GM21619 (cell line): Measurements from ENCODE around the gene FFAR1.

Experiments used
- ATAC-seq: cut with Tn5 transposase; IDR thresholded peaks from one replicate; pipeline ENCODE4 v1.9.1; 2021; ENCODE audit not compliant: unreplicated experiment

FFAR1 gene

GRCh38 chr19:35383536-35383935 is 35.8 kb downstream of the FFAR1 start:
- ATAC-seq, result no peak

DNA sequence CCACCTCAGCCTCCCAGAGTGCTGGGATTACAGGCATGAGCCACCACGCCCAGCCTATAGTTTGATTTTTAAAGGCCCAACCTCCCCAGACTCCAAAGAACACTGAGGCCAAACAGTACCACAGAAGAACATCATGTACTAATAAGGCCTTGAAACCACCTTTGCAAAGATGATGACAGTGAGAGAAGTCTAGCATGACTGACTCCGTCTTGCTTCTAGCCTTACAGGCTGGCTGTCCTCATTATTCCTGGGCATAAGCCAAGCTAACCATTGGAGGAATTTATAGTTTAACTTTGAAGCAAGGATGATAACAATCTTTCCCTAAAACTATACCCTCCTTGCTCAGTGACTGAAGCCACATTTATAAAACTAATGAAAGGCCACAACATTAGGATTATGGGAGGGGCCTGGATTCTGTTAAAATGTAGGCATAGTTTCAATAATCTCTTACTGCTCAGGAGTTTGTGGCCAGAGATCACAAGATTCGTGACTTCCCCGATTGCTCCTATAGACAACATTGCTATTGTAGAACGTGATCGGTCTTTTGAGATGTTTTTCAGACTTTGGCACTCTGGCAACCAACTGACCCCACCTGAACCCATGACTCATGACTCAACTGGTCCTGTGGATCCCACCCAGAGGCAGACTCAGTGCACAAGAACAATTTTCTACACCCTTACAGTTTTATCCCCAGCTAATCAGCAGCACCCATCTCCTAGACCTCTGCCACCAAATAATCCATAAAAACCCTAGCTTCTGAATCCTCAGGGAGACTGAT is 40.8 kb downstream of the FFAR1 start:
- ATAC-seq, result no peak

DNA sequence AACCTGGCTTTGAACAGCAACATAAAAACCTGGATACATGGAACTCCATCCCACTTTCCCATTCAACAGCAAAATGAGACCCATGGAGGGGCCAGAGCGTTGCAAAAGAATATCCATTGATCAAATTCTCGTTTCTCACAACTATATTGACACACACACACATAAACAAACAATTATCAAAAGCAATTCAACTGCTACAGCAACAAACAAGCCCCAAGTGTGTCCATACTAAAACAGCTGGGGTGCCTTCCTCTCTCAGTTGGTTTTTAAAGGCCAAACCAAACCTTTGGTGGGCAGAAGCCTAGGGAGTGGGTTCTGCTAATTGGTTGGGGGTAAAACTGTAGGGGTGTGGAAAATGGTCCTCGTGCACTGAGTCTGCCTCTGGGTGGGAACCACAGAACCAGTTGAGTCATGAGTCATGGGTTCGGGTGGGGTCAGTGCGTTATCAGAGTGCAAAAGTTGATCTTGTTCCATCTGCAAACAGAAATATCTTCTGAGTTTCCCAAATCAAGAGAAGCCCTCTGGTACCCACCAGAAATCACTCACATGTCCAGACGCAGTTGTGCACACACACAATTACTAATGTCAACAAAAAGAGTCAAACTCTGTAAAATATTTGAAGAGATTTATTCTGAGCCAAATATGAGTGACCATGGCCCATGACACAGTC is 41.6 kb downstream of the FFAR1 start:
- ATAC-seq, result no peak

GRCh38 chr19:35392742-35393715 is 45.3 kb downstream of the FFAR1 start:
- no peak for ATAC-seq

DNA sequence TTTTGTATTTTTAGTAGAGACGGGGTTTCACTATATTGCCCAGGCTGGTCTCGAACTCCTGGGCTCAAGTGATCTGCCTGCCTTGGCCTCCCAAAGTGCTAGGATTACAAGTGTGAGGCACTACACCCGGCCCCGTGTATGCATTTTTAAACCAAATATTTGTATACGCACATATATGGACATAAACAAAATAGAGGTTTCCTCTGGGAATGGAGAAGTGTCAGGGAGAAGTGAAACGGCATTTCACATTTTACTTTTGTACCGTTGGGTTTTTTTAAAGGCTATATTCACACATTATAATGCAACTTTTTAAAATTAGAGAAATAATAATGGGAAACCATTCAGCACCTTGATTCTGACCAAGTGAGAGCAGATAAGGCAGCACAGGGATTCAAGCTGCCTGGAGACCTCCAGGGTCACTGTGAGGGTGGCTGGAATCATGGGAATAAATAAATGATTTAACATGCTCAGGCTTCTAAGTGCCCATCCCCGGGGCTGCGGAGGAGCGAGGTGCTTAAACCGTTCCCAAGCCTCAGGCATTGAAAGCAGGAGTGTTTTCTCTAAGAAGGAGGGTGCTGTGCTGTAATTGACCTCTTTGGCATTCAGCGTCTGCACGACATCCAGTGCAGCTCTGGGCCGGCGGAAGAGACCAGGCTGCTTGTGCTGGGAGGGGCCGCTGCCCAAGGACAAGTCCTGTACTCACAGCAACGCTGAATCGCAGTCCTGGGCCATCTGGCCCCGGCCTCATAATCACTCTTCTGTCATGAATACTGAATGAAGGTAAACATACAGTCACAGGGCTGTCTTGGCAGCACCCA is 47.9 kb downstream of the FFAR1 start:
- ATAC-seq, result no peak

- no peak for ATAC-seq
These were observed 48.7 kb downstream of the FFAR1 start for GRCh38 chr19:35396240-35396885.

- no peak for ATAC-seq
These were observed 49.4 kb downstream of the FFAR1 start for GRCh38 chr19:35397064-35397463.
